Fibroblast of pulmonary artery (primary cell): ENCODE data around the gene TRAPPC12.

Experiments used
- DNase-seq: peaks from one replicate; pipeline ENCODE4 v3.0.0-alpha.2; 2010; ENCODE audit warnings: low read depth
- H3K4me3 ChIP-seq: replicated peaks from 2 replicates; pipeline ENCODE4 v1.5.1; 2011; ENCODE audit warnings: low read depth, mild to moderate bottlenecking, control low read depth, low read length, moderate library complexity
- TF ChIP-seq, protein P1 (sequence below): IDR thresholded peaks from 2 replicates; pipeline ENCODE4 v1.5.1; 2011; ENCODE audit warnings: mild to moderate bottlenecking, control low read depth, low read length, inconsistent platforms; ENCODE audit errors: missing control alignments

TRAPPC12 gene

DNA sequence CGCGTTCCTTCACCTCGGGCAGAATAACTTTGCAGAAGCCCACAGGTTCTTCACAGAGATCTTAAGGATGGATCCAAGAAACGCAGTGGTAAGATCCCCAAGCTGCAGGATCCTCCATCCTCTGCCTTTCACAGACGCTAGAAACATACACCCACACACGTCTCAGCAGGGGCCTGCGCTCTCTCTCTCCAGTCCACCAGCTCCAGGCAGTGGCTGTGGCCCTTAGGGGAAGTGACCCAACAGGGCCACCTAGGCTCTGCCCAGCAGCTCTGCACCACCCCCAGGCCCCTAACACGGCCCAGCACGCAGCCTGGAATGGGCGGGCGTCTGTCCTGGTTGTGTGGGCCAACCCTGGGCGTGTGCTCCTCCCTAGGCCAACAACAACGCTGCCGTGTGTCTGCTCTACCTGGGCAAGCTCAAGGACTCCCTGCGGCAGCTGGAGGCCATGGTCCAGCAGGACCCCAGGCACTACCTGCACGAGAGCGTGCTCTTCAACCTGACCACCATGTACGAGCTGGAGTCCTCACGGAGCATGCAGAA, 99.4 kb downstream of the TRAPPC12 start:
- no peak for DNase-seq
- TF ChIP-seq, protein P1, sequence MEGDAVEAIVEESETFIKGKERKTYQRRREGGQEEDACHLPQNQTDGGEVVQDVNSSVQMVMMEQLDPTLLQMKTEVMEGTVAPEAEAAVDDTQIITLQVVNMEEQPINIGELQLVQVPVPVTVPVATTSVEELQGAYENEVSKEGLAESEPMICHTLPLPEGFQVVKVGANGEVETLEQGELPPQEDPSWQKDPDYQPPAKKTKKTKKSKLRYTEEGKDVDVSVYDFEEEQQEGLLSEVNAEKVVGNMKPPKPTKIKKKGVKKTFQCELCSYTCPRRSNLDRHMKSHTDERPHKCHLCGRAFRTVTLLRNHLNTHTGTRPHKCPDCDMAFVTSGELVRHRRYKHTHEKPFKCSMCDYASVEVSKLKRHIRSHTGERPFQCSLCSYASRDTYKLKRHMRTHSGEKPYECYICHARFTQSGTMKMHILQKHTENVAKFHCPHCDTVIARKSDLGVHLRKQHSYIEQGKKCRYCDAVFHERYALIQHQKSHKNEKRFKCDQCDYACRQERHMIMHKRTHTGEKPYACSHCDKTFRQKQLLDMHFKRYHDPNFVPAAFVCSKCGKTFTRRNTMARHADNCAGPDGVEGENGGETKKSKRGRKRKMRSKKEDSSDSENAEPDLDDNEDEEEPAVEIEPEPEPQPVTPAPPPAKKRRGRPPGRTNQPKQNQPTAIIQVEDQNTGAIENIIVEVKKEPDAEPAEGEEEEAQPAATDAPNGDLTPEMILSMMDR = no peak
- H3K4me3 ChIP-seq = no peak overlapping the region

DNA sequence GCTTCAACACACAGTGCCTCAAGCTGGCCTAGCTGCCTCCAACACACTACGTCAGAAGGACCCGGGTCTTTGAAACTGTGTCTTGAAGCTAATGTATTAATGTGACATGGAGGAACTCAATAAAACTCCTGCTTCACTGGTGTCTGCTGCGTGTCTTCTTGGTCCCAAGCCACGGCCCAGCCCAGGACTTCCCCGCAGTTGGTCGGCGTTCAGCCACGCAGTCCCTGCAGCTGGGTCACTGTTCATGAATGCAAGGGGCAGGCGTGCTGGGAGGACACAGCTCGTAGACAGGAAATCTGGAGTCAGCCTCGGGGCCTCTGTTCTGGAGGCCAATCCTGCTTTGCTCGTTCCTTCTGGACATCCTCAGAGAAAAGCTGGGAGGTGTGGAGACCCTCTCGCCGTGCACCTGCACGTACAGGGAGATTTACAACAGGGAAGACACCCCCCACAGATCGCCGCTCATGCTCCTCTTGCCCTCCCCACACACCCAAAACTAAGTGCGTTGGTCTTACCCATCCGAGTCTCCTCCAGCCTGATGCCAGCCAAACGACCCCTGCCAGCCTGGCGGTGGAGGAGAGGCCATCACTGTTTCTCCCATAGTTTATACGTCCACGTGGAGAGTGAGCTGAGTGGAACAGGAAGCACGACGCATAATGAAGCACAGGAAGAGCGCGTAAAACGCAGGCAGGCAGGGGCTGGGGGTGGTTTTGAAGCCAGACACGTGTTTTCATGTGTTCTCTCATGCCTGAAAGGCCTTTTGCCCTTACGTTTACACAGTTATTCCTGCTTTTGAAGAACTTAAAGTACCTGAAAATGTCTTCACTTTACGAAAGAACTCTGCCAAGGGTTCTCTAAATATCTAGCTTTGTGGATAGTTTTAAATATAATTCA, 100.2 kb downstream of the TRAPPC12 start:
- TF ChIP-seq, protein P1 = no peak
- DNase-seq = no peak
- H3K4me3 ChIP-seq = no peak overlapping the region

DNA sequence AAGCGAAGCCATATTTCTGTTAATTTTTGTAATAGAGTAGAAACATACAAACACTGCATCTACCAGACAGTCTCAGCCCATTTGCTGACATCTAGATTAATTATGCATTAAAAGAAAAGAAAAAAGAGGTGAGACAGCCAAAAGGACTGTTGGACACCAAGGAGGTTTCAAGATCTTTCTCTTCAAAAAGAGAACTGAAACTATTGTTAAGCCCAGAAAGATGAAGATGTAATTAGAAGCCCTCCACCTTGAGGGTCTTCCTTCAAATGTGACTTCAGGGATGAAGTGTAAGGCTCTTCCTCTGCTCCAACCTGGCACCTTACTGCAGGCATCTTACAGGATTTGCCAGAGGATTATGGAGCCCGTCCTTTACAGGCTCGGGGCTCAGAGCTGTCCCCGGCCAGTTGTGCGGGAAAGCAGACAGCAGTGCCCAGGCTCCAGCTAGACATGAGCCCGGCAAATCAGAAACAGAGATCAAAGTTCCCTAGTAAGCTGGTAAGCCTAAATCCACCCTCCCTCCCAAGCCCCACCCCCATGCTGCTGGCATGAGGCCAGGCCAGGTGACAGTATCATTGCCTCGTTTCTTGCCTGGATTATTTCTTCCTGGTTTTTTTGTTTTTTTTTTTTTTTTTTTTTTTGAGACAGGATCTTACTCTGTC, 101.0 kb downstream of the TRAPPC12 start:
- no peak overlapping the region for H3K4me3 ChIP-seq
- no peak for DNase-seq
- TF ChIP-seq, protein P1 = no peak

DNA sequence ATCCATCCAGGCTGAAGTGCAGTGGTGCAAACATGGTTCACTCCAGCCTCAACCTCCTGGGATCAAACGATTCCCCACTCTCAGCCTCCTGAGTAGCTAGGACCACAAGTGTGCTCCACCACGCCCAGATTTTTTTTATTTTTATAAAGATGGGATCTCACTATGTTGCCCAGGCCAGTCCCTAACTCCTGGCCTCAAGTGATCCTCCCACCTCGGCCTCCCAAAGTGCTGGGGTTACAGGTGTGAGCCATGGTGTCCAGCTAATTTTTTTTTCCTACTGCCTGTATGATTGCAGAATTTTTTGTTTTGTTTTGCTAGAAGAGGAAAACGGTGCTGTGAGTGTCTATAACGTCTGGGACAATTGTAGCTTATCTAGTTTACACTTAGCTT, 101.5 kb downstream of the TRAPPC12 start:
- TF ChIP-seq, protein P1 = no peak
- no peak overlapping the region for H3K4me3 ChIP-seq
- no peak for DNase-seq

DNA sequence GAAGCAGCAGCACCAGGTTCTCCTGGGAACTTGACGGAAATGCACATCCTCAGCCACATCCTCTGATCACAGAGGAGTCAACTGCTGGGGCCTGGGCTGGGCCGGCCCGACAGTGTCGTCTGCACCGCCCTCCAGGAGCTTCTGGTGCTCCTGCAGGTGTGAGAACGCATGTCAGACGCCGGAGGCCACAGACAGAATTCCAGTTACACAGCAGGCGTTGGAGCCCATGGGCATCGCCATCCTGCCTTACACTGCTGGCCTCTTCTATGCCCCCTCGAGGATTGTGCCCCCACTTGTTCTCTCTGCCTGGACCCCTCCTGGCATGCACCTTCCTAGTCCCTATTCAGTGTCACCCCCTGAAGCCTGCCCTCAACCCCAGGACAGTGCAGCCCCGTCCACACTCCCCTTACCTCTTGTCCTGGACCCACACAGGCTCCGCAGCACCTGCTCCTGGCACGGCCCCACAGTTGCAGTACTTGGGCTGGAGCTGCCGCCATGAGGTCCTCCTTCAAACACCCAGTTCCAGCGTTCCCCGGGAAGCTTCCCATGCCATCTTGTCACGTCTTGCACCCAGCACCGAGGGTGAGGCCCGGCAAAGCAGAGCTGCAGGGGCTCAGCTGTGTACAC, 102.4 kb downstream of the TRAPPC12 start:
- no peak for DNase-seq
- no peak overlapping the region for H3K4me3 ChIP-seq
- TF ChIP-seq, protein P1 = no peak

DNA sequence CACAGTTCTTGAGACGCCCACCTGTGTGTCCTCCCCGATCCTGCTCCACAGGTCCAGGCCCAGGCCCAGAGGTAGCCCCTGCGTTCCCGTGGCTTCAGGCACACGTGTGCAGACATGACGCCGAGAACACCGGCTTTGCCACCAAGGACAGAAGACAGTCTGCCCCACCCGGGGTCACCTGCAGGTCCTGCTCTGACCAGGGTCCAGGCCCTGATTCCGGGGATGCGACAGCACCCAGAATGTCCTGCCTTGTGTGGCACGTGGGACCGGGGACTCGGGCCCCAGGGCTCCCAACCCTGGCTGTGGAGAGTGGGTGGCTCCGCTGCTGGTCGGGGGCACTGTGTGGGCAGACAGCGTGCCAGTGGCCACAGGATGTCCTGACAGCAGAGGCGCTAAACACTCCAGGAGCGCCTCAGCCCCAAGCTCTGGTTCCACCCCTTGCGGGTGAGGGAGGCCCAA, 102.9 kb downstream of the TRAPPC12 start:
- DNase-seq = no peak
- TF ChIP-seq, protein P1 = no peak

More for the DNA sequence above, 102.9 kb downstream of the TRAPPC12 start:
- H3K4me3 ChIP-seq = no peak overlapping the region
